NCI-H226 (cell line): ENCODE results near the gene SPATA6L.
"Not testable (repeated sequence)": the region's sequence is repeated elsewhere in the genome, so short reads cannot be mapped to it uniquely, and the experiment has no call there.

Source experiments
- DNase-seq: peaks from one replicate; pipeline ENCODE4 v3.0.0-alpha.2; 2015

Gene SPATA6L

GRCh38 chr9:4674783-4675182, 8.5 kb upstream of the SPATA6L start:
- DNase-seq: peak; percentile 70

- no peak for DNase-seq
Measured at GRCh38 chr9:4671737-4672136, 5.5 kb upstream of the SPATA6L start.

- DNase-seq: no peak
Measured at GRCh38 chr9:4670591-4670990, 4.3 kb upstream of the SPATA6L start.

GRCh38 chr9:4669890-4670289, 3.6 kb upstream of the SPATA6L start:
- no peak for DNase-seq

- no peak for DNase-seq
Measured at GRCh38 chr9:4668604-4669003, 2.3 kb upstream of the SPATA6L start.

- DNase-seq: no peak
Measured at GRCh38 chr9:4667681-4668080, 1.4 kb upstream of the SPATA6L start.

GRCh38 chr9:4665357-4665756, 923 bp downstream of the SPATA6L start:
- peak; percentile 24 for DNase-seq

GRCh38 chr9:4663956-4664355, 2.3 kb downstream of the SPATA6L start:
- no peak for DNase-seq

- DNase-seq: no peak
Measured at GRCh38 chr9:4662989-4663792, 3.1 kb downstream of the SPATA6L start.

- peak; percentile 89 for DNase-seq
Measured at GRCh38 chr9:4662108-4662988, 3.9 kb downstream of the SPATA6L start, which contains the start of gene PLPP6. PLPP6 (plus strand) TSS chr9:4662294; CDS start chr9:4662376, 82 bp downstream.

GRCh38 chr9:4661611-4662010, 4.7 kb downstream of the SPATA6L start:
- DNase-seq: peak; percentile 72

GRCh38 chr9:4661165-4661564, 5.1 kb downstream of the SPATA6L start:
- DNase-seq: peak; percentile 65

GRCh38 chr9:4660665-4661064, 5.6 kb downstream of the SPATA6L start:
- not testable (repeated sequence) for DNase-seq

- DNase-seq: no peak
Measured at GRCh38 chr9:4657426-4658159, 8.7 kb downstream of the SPATA6L start.

GRCh38 chr9:4656621-4657020, 9.7 kb downstream of the SPATA6L start:
- no peak for DNase-seq

GRCh38 chr9:4656196-4656595, 10.1 kb downstream of the SPATA6L start:
- DNase-seq: not testable (repeated sequence)

- no peak for DNase-seq
Measured at GRCh38 chr9:4654538-4654937, 11.7 kb downstream of the SPATA6L start.

GRCh38 chr9:4654084-4654483, 12.2 kb downstream of the SPATA6L start:
- DNase-seq: no peak

- DNase-seq: no peak
Measured at GRCh38 chr9:4642351-4642750, 23.9 kb downstream of the SPATA6L start.

- DNase-seq: no peak
Measured at GRCh38 chr9:4640027-4640426, 26.3 kb downstream of the SPATA6L start.

GRCh38 chr9:4639420-4639819, 26.9 kb downstream of the SPATA6L start:
- DNase-seq: no peak

- no peak for DNase-seq
Measured at GRCh38 chr9:4638968-4639367, 27.3 kb downstream of the SPATA6L start.

GRCh38 chr9:4630836-4631235, 35.4 kb downstream of the SPATA6L start:
- no peak for DNase-seq
